Upper lobe of left lung (tissue), 4 donors: ENCODE measurements around the gene FAM83C.
A peak's percentile ranks its signal among the peaks of the same experiment; 100 is the strongest.

Source experiments
- CTCF ChIP-seq, 6 experiments: fragments of 450-650 bp in 4 of 6; fragments of 200-600 bp in 2 of 6; sonication (generic) in 2 of 6; IDR thresholded peaks; one replicate each; pipeline ENCODE4 v1.5.1; 2016 to 2019; ENCODE audit warnings: antibody characterized with exemption in 6 of 6
- POLR2A ChIP-seq, 4 donors: fragments of 450-650 bp; IDR thresholded peaks; one replicate each; pipeline ENCODE4 v1.5.1; 2016 to 2017; ENCODE audit warnings: antibody characterized with exemption in 4 of 4, mild to moderate bottlenecking in 2 of 4
- POLR2AphosphoS5 ChIP-seq, 2 donors: sonication (generic); formaldehyde crosslinking; IDR thresholded peaks; one replicate each; pipeline ENCODE4 v1.5.1; 2017; ENCODE audit warnings: antibody characterized with exemption in 2 of 2

DNA sequence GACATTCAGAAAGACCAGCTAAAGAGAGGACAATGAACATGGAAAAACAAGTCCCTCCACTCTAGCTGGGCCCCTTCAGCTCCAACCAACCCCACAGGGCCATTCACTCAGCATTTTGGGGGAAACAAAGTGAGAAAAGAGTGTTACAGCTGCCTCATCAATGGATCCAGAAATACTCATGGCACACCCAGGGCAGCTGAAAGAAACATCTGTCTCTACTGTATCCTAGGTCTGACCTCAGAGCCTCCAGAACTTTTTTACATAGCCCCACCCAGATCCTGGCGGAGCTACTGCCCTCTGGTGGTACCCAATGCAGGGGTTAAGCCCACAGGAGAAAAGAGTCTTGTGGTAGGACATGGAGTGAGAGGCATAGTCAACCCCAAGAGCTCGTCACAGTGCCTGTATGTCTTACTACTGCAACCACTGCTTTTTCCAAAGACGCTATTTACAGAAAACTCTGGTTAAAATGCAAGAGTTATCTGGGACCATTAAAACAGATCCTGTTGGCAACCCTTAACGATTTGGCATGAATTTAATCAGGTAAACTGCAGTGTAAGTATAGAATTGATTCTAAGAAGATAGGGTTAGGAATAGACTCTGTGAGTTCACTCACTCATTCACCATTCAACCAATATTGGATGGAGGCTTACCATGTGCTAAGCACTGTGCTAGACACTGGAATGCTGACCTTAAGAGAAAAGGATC lies 37.4 kb upstream of the FAM83C start:
- TF ChIP-seq CTCF (IDR thresholded peaks at IDR 0.05) (peak in 4 of 6 experiments; percentile 5 to 27 (median 18)), POLR2A (IDR thresholded peaks at IDR 0.05) (no peak), POLR2AphosphoS5 (IDR thresholded peaks at IDR 0.05) (no peak)
